NCI-H146 treated with DMSO at 0.1 percent for 48 hours (cell line): ENCODE data around the gene CEP250.
A peak's percentile ranks its signal among the peaks of the same experiment; 100 is the strongest.
"Not testable (repeated sequence)": the region's sequence is repeated elsewhere in the genome, so short reads cannot be mapped to it uniquely, and the experiment has no call there.

Experiments
- DNase-seq: peaks from one replicate; lab custom pipeline; 2025; ENCODE audit not compliant: unreplicated experiment; lab: John Stamatoyannopoulos, UW

CEP250 gene, protein sequence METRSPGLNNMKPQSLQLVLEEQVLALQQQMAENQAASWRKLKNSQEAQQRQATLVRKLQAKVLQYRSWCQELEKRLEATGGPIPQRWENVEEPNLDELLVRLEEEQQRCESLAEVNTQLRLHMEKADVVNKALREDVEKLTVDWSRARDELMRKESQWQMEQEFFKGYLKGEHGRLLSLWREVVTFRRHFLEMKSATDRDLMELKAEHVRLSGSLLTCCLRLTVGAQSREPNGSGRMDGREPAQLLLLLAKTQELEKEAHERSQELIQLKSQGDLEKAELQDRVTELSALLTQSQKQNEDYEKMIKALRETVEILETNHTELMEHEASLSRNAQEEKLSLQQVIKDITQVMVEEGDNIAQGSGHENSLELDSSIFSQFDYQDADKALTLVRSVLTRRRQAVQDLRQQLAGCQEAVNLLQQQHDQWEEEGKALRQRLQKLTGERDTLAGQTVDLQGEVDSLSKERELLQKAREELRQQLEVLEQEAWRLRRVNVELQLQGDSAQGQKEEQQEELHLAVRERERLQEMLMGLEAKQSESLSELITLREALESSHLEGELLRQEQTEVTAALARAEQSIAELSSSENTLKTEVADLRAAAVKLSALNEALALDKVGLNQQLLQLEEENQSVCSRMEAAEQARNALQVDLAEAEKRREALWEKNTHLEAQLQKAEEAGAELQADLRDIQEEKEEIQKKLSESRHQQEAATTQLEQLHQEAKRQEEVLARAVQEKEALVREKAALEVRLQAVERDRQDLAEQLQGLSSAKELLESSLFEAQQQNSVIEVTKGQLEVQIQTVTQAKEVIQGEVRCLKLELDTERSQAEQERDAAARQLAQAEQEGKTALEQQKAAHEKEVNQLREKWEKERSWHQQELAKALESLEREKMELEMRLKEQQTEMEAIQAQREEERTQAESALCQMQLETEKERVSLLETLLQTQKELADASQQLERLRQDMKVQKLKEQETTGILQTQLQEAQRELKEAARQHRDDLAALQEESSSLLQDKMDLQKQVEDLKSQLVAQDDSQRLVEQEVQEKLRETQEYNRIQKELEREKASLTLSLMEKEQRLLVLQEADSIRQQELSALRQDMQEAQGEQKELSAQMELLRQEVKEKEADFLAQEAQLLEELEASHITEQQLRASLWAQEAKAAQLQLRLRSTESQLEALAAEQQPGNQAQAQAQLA (N-terminal part only)

DNA sequence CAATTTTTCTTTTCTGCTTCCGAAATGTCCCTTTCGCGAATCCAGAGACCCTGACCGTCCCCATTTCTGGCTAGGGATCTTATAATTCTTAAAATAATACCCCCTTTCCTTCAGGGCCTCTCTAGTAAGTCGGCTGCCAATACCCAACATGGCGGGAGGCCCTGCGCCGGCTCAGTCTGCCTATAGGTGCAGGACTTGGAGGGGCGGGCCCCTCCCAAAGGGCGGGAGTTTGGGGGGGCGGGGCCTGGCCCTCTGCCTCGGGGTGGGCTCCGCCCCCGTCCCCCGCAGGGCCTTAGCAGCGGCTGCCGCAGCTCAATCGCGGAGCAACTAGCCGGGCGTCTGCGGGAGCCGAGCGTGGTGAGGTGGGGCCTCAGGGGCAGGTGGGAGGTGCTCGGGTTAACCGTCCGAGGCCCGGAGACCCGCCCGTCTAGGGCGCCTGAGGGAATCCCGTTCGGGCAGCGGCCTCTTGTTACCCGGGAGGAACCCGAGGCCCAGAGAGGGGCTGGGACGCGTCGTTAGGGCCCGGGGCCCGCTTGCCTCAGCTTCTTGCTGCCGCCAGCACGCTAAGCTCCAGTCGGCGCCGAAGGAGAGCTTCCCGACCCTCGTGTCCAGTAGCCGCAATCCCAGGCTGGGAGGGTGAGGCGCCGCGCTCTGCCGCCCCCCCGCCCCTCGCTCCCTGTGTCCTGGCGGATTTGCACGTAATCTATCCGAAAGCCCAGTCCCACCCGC lies at the start of gene CEP250:
CEP250 (plus strand) TSS at position 718 of the 729 bp plus-strand sequence. CDS start 6,770 bp downstream, outside the sequence.
- DNase-seq: peak; percentile 99

DNA sequence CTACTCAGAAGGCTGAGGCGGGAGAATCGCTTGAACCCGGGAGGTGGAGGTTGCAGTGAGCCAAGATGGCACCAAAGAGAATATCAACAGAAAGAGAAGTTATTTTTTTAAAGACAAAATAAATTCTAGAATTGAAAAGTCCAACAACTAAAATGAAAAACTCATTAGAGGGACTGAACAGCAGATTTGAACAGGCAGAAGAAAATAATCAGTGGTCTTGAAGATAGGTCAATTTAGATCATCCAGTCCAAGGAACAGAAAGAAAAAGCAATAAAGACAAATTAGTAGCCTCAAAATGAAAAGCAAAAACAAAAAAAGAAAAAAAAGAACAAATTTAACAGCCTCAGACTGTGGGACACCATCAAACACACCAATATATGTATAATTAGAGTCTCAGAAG lies 49.6 kb upstream of the CEP250 start:
- DNase-seq: no peak

DNA sequence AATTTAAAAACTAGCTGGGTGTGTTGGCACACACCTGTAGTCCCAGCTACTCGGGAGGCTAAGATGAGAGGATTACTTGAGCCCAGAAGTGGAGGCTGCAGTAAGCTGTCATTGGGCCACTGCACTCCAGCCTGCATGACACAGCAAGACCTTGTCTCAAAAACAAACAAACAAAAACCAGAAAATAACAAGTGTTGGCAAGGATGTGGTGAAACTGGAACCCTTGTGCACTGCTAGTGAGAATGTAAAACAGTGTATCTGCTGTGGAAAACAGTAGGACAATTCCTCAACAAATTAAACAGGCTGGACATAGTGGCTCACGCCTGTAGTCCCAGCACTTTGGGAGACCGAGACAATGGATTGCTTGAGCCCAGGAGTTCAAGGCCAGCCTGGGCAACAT lies 47.1 kb upstream of the CEP250 start:
- no peak for DNase-seq

DNA sequence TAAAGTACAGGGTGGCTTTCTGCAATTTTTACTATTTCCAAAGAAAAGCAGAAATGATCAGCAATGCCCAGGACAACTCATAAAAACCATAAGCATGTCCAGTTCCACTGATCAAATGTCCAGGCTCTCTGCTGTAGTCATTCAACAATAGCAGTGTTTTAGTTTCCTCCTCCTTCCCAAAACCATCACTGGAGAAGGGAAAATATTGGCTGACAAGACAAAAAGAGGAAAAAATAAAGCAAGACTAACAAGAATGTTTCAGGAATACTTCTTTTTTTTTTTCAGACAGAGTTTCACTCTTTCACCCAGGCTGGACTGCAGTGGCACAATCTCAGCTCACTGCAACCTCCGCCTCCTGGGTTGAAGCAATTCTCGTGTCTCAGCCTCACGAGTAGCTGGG lies 45.9 kb upstream of the CEP250 start:
- DNase-seq: no peak

DNA sequence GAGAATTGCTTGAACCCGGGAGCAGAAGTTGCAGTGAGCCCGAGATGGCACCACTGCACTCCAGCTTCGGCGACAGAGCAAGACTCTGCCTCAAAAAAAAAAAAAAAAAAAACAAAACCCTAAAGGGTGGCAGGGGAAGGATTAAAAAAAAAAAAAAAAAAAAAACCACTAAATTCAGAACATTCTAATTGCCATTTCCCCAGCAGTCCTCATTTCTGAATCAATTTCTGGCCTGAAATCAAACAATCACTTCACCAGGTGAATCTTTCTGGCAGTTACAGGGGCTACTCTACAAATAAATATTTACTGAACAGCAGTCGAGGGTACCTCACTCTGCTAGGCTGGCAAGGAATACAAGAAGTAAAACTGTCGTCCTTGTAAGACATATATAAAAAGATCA lies 44.8 kb upstream of the CEP250 start:
- no peak for DNase-seq

DNA sequence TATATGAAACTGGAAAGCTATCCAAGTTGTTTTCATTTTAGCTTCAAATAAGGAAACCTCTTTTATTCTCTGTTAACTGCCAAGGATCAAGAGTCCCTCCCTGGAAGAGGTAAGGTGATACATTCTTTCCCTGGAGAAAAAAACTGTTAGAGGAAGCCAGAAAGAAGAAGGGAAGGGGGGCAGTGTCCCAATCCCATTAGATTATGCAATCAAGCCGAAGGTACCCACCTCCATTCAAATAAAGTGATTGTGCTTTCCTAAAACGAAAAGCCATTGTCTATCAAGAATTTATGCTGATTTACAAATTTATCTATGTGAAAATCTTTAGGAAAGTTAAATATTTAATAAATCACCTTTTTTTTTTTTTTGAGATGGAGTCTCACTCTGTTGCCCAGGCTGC lies 34.1 kb upstream of the CEP250 start:
- no peak for DNase-seq

DNA sequence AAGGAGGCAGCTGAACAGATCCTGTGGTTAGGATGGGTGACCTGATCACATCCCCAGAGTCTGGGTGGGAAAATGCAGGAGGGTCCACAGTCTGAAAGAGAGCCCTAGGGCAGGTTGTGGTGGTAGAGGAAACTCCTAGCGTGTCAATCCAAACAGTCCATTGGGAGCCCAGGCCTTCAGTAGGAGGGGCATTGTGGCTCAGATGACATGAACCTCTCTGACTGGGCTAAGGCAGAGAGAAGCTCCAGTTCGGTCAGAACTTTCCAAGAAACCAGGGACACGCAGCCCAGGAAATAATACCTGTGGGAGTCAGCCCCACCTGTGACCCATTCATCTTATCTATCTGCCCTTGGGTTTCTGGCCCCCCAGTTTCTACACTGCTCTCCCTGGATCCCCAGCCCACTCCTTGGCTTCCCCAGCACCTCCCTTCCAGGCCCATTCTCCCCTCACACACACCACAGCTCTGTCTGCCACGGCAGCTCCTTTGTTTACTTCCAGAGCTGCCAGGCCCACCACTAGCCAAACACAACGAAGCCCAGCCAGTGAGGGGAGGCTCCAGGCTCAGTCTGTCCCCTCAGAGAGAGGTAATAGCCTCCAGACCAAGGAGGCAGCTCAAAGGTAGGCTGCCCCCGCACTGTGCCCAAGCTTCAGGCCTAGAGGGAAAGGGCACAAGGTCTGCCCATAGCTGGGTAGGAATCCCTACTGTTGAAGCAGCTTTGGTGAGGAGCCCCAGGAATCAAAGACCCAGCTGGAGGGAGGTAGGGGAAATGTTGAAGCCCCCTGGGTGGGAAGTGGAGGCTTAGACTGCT lies 23.6 kb upstream of the CEP250 start:
- no peak for DNase-seq

DNA sequence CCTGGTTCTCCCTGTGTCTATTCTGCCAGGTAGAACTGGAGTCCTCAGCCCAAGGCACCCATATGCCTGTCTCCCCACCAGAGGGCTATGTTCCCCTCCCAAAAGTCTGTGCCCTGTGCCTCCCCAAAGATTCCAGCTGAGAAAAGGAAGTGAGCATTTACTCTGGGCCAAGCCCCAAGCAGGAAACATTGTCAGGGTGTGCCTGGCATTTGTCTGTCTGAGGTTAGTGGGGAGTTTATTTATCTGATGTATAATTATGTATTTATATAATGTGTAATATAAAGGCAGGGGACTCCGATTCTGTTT lies 23.0 kb upstream of the CEP250 start:
- no peak for DNase-seq

DNA sequence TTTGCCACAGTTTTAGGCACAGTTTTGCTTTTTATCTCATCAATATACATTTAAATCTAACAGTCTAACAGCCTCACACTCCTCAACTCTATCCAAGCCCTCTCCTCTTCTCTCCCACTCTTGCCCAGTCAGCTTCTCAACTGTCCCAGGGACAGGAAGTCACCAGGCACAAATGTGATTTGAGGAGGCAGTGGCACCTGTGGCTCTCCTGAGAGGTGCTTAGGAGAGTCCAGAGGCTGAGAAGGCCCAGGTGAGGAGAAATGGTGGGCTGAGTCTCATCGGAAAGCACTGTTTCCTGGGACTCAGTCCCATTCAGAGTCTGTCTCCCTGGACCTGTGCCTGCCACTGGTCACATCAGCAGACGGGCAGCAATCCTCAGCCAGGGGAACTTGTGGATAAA lies 22.1 kb upstream of the CEP250 start:
- DNase-seq: no peak

DNA sequence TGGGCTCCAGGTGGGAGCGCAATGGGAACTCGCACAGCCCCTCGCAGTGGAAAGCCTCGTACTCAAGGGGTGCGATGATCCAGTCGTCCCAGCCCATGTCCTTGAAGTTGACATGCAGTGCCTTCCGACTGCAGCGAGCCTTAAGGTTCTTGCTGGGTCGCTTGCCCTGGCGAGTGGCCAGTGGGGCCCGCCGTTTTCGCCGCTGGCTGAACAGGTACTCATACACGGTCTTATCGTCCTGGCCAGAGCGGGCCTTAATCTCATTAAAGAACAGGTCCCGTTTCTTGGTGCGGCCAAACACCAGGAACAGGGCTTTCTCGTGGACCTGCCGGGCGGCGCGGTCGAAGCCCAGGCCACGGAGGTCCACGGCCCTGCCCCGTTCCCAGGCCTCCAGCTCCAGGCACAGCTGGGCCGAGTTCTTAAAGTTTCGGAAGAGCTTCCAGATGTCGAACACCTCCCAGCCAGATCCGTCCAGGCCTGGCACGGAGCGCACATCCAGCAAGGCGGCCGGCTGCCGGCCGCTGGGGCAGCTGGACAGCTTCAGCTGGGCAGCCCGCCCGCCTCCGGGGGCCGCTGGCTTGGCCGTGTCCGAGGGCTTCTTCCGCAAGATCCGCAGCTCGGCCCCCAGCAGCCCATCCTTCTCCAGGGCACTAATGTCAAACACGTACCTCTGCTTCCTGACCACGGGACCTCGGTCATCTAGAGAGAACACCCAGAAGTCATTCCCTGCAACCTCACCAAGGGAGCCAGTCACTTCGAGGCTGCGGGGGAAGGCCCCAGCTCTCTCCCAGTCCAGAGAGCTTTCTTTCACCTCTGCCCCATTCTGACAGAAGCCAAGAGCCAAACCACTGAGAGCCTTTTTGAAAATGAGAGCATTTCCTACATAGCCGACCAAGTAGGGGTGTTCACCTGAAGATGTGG lies 21.1 kb upstream of the CEP250 start:
- DNase-seq: no peak

DNA sequence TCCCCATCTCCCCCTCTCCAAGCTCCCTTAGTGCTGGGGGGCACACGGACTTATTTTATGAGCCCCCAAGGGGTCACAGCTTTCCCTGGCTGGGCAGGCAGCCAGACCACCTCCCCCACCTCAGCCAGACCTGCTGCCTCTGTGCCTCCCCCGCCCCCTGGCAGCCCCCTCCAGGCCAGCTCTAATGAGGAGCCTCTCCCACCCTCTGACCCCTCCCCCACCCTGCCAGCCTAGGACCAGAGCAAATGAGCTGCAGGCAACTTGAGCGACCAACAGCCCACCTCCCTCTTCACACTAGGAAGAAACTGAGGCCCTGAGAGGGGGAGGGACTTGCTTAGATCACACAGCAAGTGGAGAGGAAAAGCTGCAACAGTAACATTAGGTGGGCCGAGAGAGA lies 19.2 kb upstream of the CEP250 start:
- no peak for DNase-seq

DNA sequence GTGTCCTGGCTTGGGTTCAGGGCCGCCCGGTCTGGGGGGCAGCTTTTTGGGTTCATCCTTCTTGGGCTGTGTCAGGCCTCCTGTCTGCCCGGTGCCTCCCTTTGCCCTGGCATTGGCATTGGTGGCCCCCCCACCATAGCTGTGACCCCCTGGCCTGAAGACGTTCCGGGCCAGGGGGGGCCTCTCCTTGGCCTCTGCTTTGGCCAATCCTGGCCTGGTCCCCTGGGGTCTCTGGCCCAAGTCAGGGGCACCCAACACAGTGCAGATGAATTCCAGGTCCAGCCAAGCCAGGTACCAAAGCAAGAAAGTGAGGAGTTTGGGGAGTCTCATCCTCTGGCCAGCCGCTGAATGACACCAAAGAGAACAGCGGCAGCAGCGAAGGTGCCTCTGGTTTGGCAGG lies 17.8 kb upstream of the CEP250 start:
- DNase-seq: no peak

DNA sequence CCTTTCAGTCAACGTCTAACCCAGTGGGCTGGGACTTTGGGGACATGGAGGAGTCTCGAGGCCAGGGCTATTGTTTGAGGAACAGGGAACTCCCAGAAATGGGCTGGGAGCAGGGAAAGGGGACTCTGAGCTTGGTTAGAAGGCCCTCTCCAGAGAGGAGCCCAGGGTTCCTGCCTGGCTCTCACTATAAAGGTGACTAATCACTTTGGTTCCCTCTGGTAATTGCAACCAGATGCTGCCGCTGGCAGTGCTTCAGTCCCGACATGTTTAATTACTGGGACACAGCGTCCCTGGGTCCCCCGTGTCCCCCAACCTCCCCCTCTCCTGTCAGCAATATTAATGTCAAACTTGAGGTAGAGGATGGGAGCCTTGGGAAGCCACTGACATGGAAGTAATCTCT lies 12.4 kb upstream of the CEP250 start:
- no peak for DNase-seq

DNA sequence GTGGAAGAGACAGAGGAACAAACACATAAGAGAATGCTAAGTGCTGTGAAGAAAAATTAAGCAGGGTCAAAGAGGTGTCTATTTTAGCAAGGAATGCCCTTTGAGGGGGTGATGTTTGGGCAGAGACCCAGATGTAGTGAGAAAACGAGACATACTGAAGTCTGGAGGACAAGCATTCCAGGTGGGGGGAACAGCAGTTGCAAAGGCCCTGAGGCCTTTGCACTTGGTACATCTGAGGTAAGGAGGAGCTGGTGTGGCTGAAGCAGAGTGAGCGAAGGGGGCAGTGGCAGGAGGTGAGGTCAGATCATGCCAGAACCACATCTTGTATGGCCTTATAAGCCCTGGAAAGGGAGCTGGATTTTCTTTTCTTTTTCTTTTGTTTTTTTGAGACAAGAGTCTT lies 11.2 kb upstream of the CEP250 start:
- DNase-seq: no peak

DNA sequence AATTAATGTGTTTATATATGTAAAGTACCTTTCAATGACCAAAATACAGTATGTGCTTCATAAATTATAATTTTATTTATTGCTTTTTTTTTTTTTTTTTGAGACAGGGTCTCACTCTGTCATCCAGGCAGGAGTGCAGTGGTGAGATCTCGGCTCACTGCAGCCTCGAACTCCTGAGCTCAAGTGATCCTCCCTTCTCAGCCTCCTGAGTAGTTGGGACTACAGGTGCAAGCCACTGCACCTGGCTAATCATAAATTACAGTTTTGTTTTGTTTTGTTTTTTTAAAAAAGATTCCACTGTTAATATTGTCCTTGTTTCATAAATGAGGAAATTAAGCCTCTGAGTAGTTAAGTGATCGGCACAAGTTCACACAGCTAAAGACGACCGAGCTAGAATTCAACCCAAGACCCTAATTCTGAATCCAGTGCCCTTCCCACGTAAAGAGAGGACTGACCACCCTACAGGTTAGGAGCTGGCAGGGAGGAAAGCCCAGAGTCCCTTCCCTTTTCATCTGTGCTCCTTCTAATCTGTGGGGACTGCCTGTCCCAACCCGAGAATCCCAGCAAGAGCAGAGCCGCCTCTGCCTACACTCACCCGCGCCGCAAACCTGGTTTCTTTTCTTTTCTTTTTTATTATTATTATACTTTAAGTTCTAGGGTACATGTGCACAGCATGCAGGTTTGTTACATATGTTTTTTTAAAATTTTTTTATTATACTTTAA lies 8.9 kb upstream of the CEP250 start:
- DNase-seq: peak; percentile 28

DNA sequence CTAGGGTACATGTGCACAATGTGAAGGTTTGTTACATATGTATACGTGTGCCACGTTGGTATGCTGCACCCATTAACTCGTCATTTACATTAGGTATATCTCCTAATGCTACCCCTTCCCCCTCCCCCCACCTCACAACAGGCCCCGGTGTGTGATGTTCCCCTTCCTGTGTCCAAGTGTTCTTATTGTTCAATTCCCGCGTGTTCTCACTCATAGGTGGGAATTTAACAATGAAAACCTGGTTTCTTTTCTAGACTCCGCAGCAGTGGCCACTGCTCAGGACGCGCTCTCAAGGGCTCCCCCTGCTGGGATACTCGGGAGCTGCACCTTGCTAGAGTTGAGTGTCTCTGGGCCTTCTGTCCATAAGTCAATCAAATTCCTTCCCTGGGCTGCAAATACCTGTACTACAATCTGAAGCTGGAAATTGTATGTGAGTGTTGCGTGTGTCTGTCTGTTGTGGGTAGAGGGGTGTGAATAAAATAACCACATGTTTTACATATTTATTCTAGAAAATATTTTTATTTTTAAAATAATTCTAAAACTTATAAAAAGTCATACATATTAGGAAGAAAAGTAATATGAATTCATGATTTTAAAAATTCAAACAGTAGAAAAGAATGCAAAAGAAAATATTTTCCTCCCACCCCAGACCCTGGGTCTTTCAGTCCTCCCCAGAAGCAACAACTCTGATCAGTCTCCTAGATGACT lies 8.2 kb upstream of the CEP250 start:
- peak; percentile 86 for DNase-seq

DNA sequence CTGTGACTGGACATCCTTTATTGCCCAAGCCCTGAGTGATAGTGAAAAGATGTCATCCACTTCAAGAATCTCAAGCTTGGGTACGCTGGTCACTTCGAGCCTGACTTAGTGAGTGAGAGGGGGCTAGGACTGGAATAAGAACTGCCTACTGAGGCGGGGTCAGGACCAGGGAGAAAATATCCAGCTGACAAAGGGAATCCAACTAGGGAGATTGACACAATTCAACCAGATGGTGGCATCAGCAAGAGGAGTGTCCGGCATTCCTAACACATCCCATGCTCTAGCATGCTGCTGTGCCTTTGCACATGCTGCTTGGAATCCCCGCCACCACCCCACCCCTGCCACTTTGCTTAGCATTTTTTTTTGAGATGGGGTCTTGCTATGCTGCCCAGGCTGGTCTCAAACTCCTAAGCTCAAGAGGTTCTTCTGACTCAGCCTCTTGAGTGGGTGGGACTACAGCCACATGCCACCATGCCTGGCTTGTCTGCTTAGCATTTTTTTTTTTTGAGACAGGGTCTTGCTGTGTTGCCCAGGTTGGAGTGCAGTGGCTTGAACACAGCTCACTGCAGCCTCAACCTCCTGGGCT lies 6.5 kb upstream of the CEP250 start:
- no peak for DNase-seq

DNA sequence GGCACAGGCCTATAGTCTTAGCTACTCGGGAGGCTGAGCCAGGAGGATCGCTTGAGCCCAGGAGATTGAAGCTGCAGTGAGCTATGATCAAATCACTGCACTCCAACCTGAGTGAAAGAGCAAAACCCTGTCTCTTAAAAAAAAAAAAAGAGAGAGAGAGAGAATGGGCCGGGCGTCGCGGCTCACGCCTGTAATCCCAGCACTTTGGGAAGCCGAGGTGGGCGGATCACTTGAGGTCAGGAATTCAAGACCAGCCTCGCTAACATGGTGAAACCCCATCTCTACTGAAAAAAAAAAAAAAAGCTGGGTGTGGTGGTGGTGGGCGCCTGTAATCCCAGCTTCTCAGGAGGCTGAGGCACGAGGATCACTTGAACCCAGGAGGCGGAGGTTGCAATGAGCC lies 5.5 kb upstream of the CEP250 start:
- DNase-seq: not testable (repeated sequence)
